GM19351 (cell line): ENCODE measurements around the gene PEPD.

ENCODE experiments used
- ATAC-seq: cut with Tn5 transposase; IDR thresholded peaks from one replicate; pipeline ENCODE4 v1.9.1; 2021; ENCODE audit warnings: mild to moderate bottlenecking, moderate library complexity; ENCODE audit not compliant: unreplicated experiment

The PEPD gene

DNA sequence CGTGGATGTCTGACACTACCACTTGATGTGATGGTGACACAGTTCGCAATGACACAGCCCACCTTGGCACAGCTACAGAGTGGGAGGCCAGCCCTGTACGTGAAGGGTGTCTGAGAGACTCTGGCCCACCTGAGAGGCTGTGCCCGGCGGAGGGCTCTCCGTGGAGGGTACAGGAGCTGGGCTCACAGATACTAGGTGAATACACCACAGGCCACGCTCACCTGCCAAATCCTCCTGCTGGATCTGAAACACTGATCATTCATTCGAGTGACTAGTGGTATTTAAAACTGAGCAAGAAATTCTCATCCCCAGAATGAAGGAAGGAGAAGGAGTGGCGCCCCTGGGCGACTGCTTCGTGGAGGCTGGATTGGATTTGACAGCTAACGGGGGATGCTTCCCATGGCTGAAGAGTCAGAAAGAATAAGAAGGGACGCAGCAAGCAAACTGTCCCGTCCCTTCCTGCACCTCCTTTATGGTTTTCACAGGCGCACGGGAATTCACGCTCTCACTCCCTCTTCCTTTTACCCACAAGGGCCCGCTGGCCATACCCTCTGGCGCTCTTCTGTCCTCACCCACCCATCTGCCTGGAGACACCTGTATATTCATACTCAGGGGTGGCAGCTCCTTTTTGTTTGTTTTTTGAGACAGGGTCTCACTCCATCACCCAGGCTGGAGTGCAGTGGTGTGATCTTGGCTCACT is 123.1 kb downstream of the PEPD start:
- ATAC-seq: no peak

DNA sequence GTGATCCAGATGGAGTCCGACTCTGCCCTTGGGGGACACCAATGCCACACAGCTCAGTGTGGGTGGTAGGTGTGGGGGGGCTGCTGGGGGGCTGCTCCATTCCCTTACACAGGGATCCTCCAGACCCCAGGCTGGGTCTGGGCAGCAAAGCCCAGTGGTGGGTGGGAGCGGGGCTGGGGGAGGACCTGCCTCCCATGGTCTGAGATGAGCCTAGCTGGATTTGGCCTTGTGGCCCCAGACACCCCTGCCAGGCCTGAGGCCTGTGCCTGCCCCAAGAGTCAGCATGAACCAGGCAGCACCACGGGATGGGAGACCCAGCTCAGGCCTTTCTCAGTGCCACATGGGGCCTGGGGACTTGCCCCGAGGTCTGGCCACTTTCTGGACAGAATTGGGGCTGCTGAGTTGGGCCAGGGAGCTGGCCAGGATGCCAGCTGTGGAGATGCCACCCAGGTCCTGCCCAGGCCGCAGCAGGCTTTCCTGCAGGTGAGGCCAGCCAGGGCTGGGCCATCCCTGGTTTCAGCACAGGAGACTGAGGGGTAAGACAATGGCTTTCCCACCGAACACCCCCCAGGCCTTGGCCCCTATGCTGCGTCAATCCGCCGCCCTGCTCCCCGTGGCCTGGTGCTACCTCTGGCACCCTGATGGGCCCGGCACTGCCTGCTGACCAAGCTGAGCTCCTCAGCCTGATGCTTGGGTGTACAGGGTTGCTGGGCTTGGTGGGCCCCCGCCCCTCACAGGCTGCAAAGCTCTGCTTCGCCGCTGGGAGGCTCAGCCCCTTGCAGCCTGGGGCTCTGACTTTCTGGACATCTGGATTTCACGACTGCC is 123.8 kb downstream of the PEPD start:
- no peak for ATAC-seq

DNA sequence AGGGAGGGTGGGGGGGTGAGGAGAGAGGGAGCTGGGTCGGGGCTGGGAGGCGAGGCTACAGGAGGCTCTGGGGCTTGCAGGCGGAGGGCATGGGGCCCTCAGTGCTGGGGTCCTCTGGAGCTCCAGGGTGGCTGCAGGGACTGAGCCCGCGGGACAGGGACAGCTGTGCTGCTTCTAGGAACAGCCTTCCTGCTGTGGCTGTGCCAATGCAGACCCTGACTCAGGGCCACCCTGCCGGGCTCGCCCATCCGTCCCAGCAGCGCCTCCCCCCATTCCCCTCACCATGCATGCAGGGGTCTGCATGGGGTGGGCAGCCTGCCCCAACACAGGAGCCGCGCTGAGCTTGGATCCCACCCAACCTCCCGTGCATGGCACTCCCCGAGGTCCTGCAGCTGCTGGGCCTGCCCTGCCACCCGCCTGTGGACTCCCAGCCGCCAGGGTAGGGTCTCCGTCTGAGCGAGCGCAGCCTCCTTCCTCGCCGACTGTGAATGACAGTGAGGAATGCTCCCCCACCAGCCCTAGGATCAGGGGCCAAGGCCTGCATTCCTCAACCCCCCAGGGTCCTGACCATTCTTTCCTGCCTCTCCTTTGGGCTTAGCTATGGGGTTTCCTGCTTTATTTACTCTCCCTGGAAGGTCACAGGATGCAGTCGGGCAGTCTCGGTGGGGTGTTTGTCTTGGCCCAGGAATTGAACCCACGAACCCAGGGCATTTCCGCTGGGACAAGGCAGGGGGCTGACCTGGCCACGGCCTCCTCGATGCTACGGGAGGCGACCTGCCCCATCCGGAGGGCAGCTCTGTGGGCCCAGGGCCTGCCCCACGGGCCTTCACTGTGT is 124.7 kb downstream of the PEPD start:
- no peak for ATAC-seq

DNA sequence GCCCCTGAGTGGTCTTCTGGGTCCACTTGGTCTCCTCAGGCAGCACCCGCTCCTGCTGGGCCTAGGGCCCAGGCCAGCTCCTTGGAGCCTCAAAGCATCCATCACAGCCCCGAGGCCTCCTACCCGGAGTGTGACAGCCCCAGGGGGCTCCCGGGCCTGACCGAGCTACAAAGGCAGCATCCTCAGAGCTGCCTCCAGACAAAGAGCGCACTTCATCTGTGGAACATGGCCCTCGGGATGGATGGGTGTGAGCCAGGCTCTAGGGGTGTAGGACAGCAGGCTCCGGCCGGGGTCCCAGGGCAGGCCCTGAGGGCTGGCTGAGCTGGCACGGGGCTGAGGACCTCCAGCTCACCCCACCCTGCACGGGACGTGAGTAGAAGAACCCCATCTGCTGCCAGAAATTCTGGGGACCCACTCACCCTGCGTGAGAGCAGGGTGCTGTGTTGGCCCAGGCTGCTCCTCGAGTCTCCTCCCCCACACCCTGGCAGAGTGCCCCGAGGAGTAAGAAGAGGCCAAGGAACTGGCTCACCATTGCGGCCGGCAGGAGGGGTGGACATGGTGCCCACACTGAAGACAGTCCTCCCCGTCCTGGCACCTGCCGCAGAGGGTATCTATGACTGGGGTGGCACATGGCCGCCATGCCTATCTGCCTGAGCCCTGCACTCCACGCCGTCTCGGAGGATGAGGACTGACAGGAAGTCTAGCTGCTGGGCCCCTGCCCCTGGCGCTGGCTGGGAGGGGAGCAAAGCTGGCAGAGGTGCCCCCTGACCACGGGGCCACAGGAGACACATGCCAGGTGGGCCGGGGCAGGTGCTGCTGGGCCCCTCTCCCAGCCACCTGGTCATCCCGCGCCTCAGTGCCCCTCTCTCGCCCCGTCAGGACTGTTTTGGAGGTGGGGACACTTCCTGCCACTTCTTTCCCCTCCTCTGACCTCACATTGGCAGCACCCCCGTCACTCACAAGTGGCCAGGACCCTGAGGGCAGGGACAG is 125.7 kb downstream of the PEPD start:
- no peak for ATAC-seq

DNA sequence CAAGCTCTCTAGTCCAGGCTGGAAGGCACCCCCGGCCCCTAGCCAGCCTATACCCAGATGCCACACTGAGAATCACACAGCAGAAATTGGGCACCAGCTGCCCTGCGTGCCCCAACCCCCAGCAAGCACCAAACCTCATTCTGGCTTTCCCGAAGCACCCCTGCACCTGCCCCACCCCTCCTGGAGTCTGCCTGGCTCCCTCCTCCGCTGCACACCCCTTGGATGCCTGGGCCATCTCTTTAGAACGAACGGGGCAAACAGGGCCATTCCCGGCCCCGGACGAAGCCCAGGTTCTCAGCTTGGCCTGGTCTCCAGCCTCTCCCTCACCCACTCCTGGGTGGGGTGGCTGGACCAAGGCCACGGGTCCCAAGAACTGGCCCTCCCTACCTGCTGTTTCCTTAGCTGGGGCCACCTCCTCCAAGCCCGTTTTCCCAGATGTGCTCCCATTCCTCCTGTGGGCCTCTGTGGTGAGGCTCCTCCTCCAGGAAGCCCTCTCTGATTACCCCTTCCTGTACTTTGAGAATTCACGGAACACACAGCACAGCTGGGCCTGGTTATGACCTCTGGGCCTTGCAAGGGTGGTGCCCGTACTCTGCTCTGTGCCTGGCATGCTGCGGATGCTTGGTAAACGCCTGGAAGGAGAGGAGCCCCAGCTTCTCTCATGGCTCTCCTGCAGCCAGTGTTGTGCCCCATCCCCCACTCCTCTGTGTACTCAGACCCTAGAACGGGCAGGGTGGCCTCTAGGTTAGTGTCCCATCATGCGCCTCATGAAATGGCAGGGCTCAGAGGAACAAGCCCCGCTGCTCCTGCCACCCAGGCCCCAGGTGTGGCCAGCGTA is 126.6 kb downstream of the PEPD start:
- no peak for ATAC-seq

DNA sequence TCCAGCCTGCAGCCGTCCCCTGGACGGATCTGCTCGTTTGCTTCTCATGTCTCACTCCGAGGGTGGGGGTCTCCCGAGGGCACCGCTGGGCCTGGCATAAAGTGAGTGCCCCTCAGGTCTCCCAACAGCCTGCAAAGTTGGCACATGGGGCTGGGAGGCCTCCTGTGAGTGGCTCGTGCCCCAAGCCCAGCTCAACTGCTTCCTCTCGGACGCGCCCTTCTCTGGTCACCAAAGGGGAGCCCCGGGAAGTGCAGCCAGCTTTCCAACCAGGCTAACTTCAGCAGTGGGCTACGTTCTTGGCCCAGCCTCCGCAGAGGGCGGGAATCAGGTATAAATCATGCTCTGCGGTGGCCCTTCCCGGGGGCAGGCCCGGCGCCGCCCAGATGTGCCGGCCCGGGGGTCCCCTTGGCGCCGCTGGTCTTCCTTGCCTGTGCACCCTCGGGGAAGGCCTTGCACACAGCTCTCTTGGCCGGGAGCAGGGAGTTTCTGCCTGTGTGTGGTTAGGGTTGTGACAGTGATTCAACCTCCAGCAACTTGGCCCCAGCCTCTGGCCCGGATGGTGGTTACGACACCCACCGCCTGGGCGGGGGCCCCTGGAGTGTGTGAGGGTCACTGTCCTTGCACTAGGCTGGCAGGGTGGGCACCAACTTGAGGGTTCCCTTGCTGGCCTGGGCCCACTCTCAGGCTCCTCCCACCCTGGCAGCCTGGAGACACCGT is 127.4 kb downstream of the PEPD start:
- ATAC-seq: no peak

DNA sequence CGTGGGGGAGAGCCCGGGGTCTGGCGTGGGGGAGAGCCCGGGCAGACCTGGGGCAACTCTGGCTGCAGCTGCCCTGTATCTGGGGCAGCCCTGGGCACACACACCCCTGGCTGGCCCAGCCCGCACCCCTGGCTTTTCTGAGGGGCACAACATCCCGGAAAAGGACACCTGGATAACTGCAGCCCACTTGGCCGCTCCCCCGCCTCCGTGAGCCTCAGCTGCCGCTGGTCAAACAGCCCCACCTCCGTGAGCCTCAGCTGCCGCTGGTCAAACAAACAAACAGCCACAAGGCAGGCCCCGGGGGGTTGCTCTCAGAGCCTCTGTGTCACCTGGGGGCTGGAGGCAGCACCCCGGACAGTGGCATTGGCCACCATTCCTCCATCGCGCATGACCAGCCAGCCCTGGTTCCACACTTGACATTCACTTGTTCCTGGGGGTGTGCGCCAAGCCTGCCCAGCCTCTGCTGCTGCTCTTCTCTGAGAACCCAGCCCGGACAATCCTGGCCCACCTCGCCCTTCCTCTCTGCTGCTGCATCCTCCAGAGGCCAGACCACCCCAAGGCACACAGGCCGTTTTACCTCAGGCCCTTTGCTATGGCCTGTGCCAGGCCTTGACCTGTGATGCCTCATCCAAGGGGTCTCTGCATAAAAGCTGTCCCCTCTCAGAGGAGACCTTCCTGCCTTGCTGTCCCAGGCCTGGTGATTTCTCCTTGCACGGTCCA is 128.1 kb downstream of the PEPD start:
- ATAC-seq: no peak

DNA sequence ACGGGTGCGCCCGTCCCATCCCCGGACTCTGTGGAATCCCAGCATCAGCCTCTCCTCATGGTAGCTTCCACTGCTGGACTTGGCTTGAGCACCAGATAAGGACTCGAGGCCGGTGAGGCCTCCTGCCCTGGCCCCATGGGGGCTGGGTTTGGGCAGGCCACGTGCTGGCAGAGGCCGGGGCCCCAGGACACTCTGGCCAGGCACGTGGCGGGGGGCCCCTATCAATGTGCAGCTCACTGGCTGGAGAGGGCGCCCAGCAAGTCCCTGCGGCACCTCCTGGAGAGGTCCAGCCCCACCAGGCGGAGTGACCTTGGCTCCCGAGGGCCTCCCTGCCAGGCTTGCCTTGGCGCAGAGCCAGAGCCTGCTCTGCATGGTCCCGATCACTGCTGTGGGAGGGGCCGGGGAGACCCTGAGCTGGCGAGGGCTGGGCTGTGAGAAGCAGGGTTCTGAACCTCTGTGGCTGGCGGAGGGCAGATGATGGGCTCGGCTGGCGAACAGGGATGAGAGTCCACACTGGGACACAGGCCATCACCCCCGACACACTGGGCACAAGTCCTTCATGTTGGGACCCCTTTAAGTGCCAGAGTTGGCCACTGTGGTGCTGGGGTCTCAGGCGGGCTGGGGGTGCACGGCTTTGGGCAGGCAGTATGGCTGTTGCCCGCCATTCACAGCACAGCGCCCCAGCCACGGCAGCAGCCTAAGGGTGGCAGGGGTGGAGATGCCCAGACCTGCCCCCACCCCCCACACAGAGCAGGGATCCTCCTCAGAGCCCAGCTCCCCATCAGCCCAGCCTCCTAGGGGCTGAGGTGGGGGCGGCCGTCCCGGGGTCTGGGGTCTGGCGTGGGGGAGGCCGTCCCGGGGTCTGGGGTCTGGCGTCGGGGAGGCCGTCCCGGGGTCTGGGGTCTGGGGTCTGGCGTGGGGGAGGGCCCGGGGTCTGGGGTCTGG is 129.0 kb downstream of the PEPD start:
- no peak for ATAC-seq

DNA sequence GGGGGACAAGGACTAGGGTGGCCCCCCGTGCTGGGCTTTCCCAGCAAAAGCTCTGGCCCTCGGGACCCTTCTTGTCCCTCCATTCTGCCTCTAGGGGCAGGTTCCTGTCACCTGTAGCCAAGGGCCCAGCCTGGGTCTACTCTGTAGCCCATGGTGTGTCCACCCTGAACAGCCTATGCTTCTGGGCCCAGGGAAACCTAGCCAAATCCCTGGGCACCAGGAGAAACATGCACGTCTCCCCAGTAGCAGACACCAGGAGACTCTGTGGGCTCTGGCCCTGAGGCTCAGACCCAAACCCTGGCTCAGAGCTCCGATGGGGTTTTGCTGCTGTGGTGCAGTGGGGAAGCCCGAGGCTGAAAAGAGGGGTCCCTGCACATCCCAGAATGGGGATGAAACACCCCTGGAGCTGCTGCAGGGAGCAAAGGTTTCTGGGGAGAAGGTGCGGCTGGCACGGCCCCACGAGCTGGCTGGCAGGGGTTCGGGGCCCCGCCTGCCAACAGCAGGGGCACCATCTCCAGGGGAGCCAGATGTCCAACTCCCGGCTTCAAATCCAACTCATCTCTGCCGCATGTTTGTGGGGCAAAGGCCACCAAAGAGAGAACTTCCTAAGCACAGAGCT is 129.9 kb downstream of the PEPD start:
- ATAC-seq: no peak

DNA sequence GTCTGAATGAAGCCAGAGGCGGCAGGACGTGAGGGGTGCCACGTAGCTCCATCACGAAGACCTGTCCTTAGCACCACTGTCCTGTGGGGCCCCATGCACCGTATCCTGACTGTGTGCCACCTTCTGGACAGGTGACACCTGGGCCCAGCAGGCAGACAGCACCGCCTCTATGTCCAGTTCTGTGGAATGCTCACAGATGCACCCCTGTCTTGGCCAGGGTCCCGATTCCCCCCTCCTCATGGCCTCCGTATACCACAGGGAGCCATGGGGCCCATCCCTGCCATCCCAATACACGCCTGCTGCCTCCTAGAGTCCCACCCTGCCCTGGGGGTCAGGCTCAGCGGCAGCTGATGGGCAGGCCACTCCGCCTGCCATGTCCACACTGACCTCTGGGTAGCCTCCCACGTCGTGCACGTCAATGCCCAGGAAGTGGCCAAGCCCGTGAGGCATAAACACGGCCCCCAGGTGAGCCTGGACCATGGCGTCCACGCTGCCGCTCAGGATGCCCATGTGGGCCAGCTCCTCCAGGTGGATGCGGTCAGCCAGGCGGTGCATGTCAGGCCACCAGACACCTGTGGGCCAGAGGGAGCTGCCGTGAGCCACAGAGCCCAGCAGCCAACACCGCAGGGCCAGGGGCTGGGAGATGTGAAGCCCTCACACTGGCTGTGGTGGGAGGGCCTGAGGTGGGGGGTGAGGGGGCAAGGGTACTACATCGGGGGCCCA is 130.5 kb downstream of the PEPD start:
- no peak for ATAC-seq

DNA sequence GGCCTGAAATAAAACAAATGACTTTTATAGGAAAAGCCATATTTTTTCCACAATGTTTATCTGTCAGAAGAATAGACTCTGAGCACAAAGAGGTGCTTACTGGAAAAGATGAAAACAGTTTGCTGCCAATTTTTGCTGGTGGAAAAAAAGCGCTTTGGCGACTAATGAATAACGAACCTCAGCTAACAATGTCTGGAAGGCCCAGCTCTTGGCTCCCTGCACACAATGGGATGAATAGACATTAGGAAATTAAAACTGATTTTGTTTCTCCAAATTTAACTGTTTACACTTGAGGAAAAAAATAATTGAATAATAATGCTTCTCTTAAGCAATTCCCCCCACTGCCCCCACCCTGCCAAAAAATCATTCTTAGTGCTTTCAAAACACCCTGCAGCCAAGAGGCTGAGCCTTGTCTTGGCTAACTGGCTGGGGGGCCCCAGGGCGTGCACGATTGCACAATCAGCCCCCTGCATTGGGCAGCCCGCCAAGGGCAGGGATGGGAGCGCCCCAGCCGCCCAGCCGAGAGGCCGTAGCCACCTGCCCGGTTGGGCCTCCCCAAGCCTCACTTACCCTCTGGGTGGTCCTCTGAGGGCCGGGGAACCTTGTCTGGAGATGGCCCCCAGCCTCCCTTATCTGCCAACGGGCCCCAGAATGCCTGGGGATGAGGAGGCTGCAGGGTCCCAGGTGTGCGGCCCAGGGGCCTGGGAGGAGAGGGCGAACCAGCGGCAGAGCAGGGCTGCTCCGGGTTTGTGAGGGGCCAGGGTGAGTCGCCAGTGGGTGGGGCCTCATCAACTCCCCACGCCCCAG is 131.3 kb downstream of the PEPD start:
- ATAC-seq: no peak

DNA sequence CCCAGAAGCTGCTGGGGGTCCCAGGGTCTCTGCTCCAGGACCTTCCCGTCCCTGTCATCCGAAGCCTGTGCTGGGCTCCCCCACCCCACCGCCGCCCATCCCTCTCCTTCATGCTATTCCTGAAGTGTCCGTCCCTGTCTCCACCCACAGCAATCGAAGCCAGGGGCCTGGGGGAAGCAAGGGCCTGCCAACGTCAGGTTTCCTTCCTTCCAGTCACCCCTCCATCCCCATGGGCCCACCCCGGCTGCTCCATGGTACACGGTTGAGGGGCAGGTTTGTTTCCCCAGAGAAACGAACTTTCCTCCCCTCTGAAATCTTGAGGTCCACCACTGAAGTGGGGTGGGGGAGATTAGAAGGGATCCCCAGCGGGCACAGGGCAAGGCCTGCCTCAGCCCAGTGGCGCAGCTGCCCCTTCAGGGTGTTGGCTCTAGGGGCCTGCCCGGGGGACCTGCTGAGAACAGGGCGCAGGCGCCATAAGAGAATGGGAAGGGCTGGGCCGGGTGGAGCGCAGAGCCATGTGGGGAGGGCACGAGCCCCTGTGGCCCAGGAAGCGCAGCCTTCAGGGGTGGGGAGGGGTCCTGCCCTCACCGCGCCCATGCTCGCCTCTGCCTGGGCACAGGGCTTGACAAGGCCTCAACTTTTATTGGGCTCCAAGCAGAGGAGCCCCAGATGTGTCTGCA is 132.0 kb downstream of the PEPD start:
- no peak for ATAC-seq

DNA sequence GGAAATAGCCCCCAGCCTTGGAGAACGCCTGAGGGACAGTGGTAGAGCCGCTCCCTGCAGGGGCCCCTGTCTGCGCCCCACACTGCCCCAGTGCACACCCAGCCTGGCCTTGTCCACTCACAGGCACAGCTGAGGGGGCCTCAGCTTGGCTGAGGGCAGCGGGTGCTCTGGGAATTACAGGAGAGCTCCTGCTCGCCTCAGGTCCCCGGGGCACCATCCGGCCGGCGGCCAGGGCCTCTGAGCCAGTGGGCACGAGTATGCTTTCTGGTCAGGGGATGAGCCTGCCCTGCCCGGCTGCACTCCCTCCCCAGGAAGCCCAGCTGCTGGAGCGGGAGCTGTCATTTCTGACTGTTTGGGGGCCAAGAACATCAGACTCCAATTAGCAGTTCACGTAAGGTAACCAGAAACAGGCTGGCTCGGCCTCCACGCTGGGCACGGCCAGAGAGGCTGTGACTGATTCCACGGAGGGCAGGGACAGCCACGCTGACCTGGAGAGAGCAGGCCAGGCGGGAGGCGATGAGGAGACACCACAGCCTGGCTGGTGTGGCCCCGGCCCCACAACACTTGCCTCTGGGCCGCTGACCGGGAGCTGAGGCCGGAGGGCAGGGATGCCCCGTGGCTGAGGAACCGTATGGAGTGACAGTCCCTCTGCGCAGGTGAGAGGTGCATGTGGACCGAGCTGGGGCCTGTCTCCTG is 132.7 kb downstream of the PEPD start:
- ATAC-seq: no peak

DNA sequence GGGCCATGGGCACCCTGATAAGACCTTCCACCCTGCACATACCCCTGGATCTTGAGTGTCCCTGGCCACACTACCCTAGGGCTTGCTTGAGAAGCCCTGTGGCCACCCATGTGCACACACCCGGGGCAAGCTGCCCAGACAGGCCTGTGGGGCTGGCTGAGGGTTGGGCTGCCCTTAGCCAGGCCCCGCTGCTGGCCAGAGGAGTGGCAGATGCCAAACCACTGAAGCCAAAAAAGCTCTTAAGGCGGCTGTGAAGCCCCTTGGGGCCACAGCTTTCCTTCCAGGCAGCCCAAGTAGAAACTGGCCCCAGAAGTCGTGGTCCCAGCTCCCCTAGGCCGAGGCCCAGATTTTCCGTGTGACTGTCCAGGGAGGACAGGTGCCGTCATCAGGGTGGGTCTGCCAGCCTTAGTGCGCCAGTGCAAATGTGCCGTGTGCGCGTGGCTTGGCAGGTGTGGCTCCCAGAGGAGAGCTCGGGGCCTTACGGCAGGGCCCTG is 133.3 kb downstream of the PEPD start:
- ATAC-seq: no peak
